ENCODE data around the gene NCOA5. TPM values are rescaled to one million over a fixed set of nuclear protein-coding genes. Genes with fewer than 3 reads are reported as not detected.
"Not testable (repeated sequence)": the region's sequence is repeated elsewhere in the genome, so short reads cannot be mapped to it uniquely, and the experiment has no call there.

Gene NCOA5
- polyA plus RNA-seq, 1 donor (not counting 4 experiments of a cell fraction or from before 2014, with no cell fraction given): 17.6 TPM

DNA sequence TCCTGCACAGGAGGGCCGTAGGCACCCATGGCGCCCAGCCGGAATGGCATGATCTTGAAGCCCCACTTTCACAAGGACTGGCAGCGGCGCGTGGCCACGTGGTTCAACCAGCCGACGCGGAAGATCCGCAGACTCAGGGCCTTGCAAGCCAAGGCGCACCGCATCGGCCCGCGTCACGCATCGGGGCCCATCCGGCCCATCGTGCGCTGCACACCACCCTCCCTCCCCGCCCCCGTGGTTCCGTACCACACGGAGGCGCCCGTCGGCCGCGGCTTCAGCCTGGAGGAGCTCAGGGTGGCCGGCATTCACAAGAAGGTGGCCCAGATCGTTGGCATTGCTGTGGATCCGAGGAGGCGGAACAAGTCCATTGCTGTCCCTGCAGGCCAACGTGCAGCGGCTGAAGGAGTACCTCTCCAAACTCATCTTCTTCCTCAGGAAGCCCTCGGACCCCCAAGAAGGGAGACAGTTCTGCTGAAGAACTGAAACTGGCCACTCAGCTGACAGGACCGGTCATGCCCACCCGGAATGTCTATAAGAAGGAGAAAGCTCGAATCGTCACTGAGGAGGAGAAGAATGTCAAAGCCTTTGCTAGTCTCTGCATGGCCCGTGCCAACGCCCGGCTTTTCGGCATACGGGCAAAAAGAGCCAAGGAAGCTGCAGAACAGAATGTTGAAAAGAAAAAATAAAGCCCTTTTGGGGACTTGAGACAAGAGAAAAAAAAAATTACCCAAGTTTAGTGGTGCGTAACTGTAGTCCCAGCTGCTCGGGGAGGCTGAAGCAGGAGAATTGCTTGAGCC, 9.9 kb upstream of the NCOA5 start:
- dilution Hi-C loops (cut with MboI; ENCODE audit: extremely low pct_ligation_motif_present, low sequenced_read_pairs): no loop called here
- Histone ChIP-seq H3K9me1 (ENCODE audit: control insufficient read depth, extremely low read depth, insufficient read depth, low read length) (no peaks in the 10 kb centered on the region), H3K4me3 (ENCODE audit: control insufficient read depth in 2 of 3, extremely low read depth in 1 of 3, insufficient read depth in 2 of 3, low read depth in 1 of 3, low read length in 3 of 3) (no peak overlapping the region), H4K20me1 (ENCODE audit: control insufficient read depth, extremely low read depth, insufficient read depth, low read length) (no peaks in the 10 kb centered on the region), H3K79me2 (ENCODE audit: control insufficient read depth, insufficient read depth, low read length) (no peaks in the 10 kb centered on the region), H3K4me2 (ENCODE audit: control insufficient read depth, extremely low read depth, insufficient read depth, low read depth, low read length) (peak overlapping the region; percentile 26), H3K4me1 (ENCODE audit: control insufficient read depth, extremely low read depth, insufficient read depth, low read length) (no peaks in the 10 kb centered on the region), H2AFZ (ENCODE audit: control insufficient read depth, low read length) (no peak overlapping the region), H3K9ac (ENCODE audit: control insufficient read depth, extremely low read depth, insufficient read depth, low read length) (no peak overlapping the region), H3K27me3 (ENCODE audit: control insufficient read depth, extremely low read depth, insufficient read depth, low read length) (peaks cover 31% of the 10 kb centered on the region), H3K27ac (ENCODE audit: control insufficient read depth, insufficient read depth, low read length) (no peak overlapping the region), H3K9me3 (ENCODE audit: control insufficient read depth, low read depth, low read length) (no peaks in the 10 kb centered on the region), H3K36me3 (ENCODE audit: control insufficient read depth in 2 of 2, extremely low read depth in 1 of 2, insufficient read depth in 2 of 2, low read length in 2 of 2) (no peaks in the 10 kb centered on the region)
- DNase-seq (ENCODE audit: low read depth, low spot score) (no peak), FAIRE-seq (no peak)
- no peak for TF ChIP-seq EZH2 (IDR thresholded peaks at IDR 0.05; ENCODE audit: low read length)
- TF ChIP-seq, protein P1, sequence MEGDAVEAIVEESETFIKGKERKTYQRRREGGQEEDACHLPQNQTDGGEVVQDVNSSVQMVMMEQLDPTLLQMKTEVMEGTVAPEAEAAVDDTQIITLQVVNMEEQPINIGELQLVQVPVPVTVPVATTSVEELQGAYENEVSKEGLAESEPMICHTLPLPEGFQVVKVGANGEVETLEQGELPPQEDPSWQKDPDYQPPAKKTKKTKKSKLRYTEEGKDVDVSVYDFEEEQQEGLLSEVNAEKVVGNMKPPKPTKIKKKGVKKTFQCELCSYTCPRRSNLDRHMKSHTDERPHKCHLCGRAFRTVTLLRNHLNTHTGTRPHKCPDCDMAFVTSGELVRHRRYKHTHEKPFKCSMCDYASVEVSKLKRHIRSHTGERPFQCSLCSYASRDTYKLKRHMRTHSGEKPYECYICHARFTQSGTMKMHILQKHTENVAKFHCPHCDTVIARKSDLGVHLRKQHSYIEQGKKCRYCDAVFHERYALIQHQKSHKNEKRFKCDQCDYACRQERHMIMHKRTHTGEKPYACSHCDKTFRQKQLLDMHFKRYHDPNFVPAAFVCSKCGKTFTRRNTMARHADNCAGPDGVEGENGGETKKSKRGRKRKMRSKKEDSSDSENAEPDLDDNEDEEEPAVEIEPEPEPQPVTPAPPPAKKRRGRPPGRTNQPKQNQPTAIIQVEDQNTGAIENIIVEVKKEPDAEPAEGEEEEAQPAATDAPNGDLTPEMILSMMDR (optimal IDR thresholded peaks at IDR 0.05 in 1 of 3, IDR thresholded peaks at IDR 0.05 in 1 of 3, conservative IDR thresholded peaks at IDR 0.05 in 1 of 3; ENCODE audit: extremely low read depth in 1 of 3, insufficient read depth in 2 of 3, low read length in 3 of 3): peak in 1 of 3 experiments; percentile 17

DNA sequence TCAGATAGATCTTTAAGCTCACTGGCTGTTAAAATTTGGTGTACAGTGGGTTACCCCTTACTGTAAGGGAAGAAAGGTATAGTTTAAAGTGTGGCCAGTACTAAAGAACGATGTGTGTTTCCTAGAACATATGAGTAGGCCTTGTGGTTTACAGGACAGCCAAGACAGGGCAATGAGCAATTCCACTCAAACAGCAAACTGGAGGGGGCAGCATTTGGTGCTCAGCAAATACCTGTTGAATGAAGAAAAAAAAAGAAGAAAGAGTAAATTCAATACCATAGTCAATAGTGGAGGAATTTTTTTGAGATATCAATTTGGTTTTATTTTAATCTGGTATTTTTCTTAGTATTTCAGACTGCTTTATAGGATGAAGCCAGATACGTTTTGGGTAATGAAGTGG, 3.8 kb upstream of the NCOA5 start:
- Histone ChIP-seq H3K9me3 (ENCODE audit: control insufficient read depth, low read depth, low read length) (no peaks in the 10 kb centered on the region), H3K36me3 (ENCODE audit: control insufficient read depth in 2 of 2, extremely low read depth in 1 of 2, insufficient read depth in 2 of 2, low read length in 2 of 2) (no peaks in the 10 kb centered on the region), H3K9ac (ENCODE audit: control insufficient read depth, extremely low read depth, insufficient read depth, low read length) (no peak overlapping the region), H3K27ac (ENCODE audit: control insufficient read depth, insufficient read depth, low read length) (no peak overlapping the region), H2AFZ (ENCODE audit: control insufficient read depth, low read length) (no peak overlapping the region), H3K79me2 (ENCODE audit: control insufficient read depth, insufficient read depth, low read length) (peaks cover 8% of the 10 kb centered on the region), H3K9me1 (ENCODE audit: control insufficient read depth, extremely low read depth, insufficient read depth, low read length) (no peaks in the 10 kb centered on the region), H3K4me2 (ENCODE audit: control insufficient read depth, extremely low read depth, insufficient read depth, low read depth, low read length) (no peak overlapping the region), H4K20me1 (ENCODE audit: control insufficient read depth, extremely low read depth, insufficient read depth, low read length) (no peaks in the 10 kb centered on the region), H3K4me1 (ENCODE audit: control insufficient read depth, extremely low read depth, insufficient read depth, low read length) (peaks cover 3% of the 10 kb centered on the region), H3K27me3 (ENCODE audit: control insufficient read depth, extremely low read depth, insufficient read depth, low read length) (no peaks in the 10 kb centered on the region), H3K4me3 (ENCODE audit: control insufficient read depth in 2 of 3, extremely low read depth in 1 of 3, insufficient read depth in 2 of 3, low read depth in 1 of 3, low read length in 3 of 3) (no peak overlapping the region)
- no peak for DNase-seq (ENCODE audit: low read depth, low spot score)
- no peak for FAIRE-seq
- no peak for TF ChIP-seq EZH2 (IDR thresholded peaks at IDR 0.05; ENCODE audit: low read length)
- TF ChIP-seq, protein P1 (optimal IDR thresholded peaks at IDR 0.05 in 1 of 3, IDR thresholded peaks at IDR 0.05 in 1 of 3, conservative IDR thresholded peaks at IDR 0.05 in 1 of 3; ENCODE audit: extremely low read depth in 1 of 3, insufficient read depth in 2 of 3, low read length in 3 of 3): peak in 1 of 3 experiments; percentile 13
- dilution Hi-C loops (cut with MboI; ENCODE audit: extremely low pct_ligation_motif_present, low sequenced_read_pairs): no loop called here

DNA sequence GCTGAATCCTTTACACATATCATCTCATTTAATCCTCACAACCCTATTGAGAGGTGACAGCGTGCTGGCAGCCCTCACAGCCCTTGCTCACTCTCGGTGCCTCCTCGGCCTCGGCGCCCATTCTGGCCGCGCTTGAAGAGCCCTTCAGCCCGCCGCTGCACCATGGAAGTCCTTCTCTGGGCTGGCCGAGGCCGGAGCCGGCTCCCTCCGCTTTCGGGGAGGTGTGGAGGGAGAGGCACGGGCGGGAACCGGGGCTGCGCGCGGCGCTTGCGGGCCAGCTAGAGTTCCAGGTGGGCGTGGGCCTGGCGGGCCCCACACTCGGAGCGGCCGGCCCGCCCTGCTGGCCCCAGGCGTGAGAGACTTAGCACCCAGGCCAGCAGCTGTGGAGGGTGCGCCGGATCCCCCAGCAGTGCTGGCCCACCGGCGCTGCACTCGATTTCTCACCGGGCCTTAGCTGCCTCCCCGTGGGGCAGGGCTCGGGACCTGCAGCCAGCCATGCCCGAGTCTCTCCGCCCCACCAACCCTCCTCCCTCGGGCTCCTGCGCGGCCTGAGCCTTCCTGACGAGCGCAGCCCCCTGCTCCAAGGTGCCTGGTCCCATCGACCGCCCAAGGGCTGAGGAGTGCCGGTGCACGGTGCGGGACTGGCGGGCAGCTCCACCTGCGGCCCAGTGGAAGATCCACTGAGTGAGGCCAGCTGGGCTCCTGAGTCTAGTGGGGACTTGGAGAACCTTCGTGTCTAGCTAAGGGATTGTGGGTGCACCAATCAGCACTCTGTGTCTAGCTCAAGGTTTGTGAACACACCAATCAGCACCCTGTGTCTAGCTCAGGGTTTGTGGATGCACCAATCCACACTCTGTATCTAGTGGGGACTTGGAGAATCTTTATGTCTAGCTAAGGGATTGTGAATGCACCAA, 2.1 kb upstream of the NCOA5 start:
- H3K4me3 ChIP-seq (ENCODE audit: control insufficient read depth in 2 of 3, extremely low read depth in 1 of 3, insufficient read depth in 2 of 3, low read depth in 1 of 3, low read length in 3 of 3); H3K27ac ChIP-seq (ENCODE audit: control insufficient read depth, insufficient read depth, low read length); FAIRE-seq; H2AFZ ChIP-seq (ENCODE audit: control insufficient read depth, low read length); H3K4me2 ChIP-seq (ENCODE audit: control insufficient read depth, extremely low read depth, insufficient read depth, low read depth, low read length); H4K20me1 ChIP-seq (ENCODE audit: control insufficient read depth, extremely low read depth, insufficient read depth, low read length); H3K9me1 ChIP-seq (ENCODE audit: control insufficient read depth, extremely low read depth, insufficient read depth, low read length); H3K36me3 ChIP-seq (ENCODE audit: control insufficient read depth in 2 of 2, extremely low read depth in 1 of 2, insufficient read depth in 2 of 2, low read length in 2 of 2); DNase-seq (ENCODE audit: low read depth, low spot score); H3K27me3 ChIP-seq (ENCODE audit: control insufficient read depth, extremely low read depth, insufficient read depth, low read length); dilution Hi-C loops (cut with MboI; ENCODE audit: extremely low pct_ligation_motif_present, low sequenced_read_pairs); H3K9me3 ChIP-seq (ENCODE audit: control insufficient read depth, low read depth, low read length); H3K9ac ChIP-seq (ENCODE audit: control insufficient read depth, extremely low read depth, insufficient read depth, low read length): not testable (repeated sequence)
- H3K79me2 ChIP-seq (ENCODE audit: control insufficient read depth, insufficient read depth, low read length): peaks cover 25% of the 10 kb centered on the region
- H3K4me1 ChIP-seq (ENCODE audit: control insufficient read depth, extremely low read depth, insufficient read depth, low read length): peaks cover 14% of the 10 kb centered on the region
